NCI-H146 treated with DMSO at 0.1 percent for 48 hours (cell line): ENCODE data around the gene ALOX15.
"Not testable (repeated sequence)": the region's sequence is repeated elsewhere in the genome, so short reads cannot be mapped to it uniquely, and the experiment has no call there.

Source experiments
- DNase-seq: peaks from one replicate; lab custom pipeline; 2025; ENCODE audit not compliant: unreplicated experiment; lab: John Stamatoyannopoulos, UW

Gene ALOX15

GRCh38 chr17:4641297-4642195 is at the start of gene ALOX15:
Gene ALOX15, minus strand, starts transcription at chr17:4641678. Its CDS starts 27 bp downstream, at chr17:4641651.
- DNase-seq = no peak

GRCh38 chr17:4690745-4691144 is 49.3 kb upstream of the ALOX15 start:
- no peak for DNase-seq

- not testable (repeated sequence) for DNase-seq
These were observed 48.4 kb upstream of the ALOX15 start for GRCh38 chr17:4689872-4690271.

GRCh38 chr17:4683739-4684138 is 42.3 kb upstream of the ALOX15 start:
- not testable (repeated sequence) for DNase-seq

GRCh38 chr17:4679658-4680057 is 38.2 kb upstream of the ALOX15 start:
- no peak for DNase-seq

GRCh38 chr17:4678448-4679026 is 37.1 kb upstream of the ALOX15 start:
- DNase-seq = no peak

- DNase-seq = no peak
These were observed 35.3 kb upstream of the ALOX15 start for GRCh38 chr17:4676791-4677190.

GRCh38 chr17:4675791-4676190 is 34.3 kb upstream of the ALOX15 start:
- no peak for DNase-seq

- DNase-seq = no peak
These were observed 33.2 kb upstream of the ALOX15 start for GRCh38 chr17:4674685-4674998.

- no peak for DNase-seq
These were observed 32.7 kb upstream of the ALOX15 start for GRCh38 chr17:4673986-4674684.

GRCh38 chr17:4673169-4673568 is 31.7 kb upstream of the ALOX15 start:
- no peak for DNase-seq

GRCh38 chr17:4672751-4673150 is 31.3 kb upstream of the ALOX15 start:
- no peak for DNase-seq

- DNase-seq = no peak
These were observed 30.7 kb upstream of the ALOX15 start for GRCh38 chr17:4672055-4672630.

- no peak for DNase-seq
These were observed 25.7 kb upstream of the ALOX15 start for GRCh38 chr17:4667166-4667565.

GRCh38 chr17:4666296-4666695 is 24.8 kb upstream of the ALOX15 start:
- DNase-seq = no peak

GRCh38 chr17:4665027-4665426 is 23.5 kb upstream of the ALOX15 start:
- DNase-seq = no peak

- DNase-seq = no peak
These were observed 22.8 kb upstream of the ALOX15 start for GRCh38 chr17:4664230-4664629.

GRCh38 chr17:4663711-4664110 is 22.2 kb upstream of the ALOX15 start:
- no peak for DNase-seq

- DNase-seq = no peak
These were observed 17.2 kb upstream of the ALOX15 start for GRCh38 chr17:4658478-4659305.

GRCh38 chr17:4657678-4658077 is 16.2 kb upstream of the ALOX15 start:
- no peak for DNase-seq

GRCh38 chr17:4655933-4656332 is 14.5 kb upstream of the ALOX15 start:
- DNase-seq = not testable (repeated sequence)
